Measurements from ENCODE around the gene LY6G5C.

LY6G5C gene

GRCh38 chr6:31663126-31663960 is 17.5 kb downstream of the LY6G5C start:
- no peak for DNase-seq (ENCODE audit: low read depth in 2 of 2)

GRCh38 chr6:31662124-31662723 is 18.6 kb downstream of the LY6G5C start:
- DNase-seq (ENCODE audit: low read depth in 2 of 2) = no peak

- DNase-seq (ENCODE audit: low read depth in 2 of 2) = no peak
These were observed 19.4 kb downstream of the LY6G5C start for GRCh38 chr6:31661262-31662123.

DNA sequence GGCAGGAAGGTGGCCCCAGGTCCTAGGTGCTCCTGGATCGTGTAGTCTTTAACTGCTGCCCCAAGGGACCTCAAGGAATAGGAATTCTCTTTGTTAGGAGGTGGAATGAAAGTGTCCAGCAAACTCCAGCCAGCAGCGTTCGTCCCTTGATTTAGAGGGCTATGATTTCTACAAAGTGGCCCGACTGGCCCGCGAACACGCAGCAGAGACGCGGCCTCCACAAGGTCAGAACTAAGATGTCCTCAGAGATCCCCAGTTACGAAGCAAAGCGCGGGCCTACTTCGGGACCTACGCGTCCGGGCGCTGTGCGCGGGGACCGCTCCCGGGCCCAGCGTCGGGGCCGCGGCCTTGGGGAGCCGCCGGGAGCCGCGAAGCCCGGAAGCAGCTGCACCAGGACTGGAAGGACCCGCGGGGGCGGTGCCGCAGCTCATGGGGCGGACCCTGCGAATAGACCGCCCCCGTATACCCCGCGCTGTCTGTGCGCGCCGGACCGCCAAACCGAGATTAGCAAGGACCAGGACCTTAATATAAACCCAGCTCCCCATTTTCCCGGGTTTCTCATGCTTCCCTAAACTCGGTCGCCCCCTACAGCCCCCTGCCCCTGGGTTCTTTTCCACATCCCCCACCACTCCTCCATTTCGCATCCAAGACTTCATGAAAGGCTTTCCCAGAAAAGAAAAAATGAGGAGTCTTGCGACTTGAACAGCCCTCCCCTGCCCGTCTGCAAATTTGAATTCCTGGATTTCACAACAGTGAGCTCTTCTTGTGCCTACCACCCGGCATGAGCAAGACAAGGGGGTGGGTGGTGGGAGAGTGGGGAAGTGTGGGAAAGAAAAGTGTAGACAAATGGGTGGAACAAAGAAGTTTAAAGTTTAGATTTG is 20.2 kb downstream of the LY6G5C start, which contains the start of gene C6orf47:
C6orf47 (minus strand) TSS at position 398 of the 881 bp plus-strand sequence. CDS start 831 bp downstream, outside the sequence.
- DNase-seq (ENCODE audit: low read depth in 2 of 2) = peak; percentile 48 to 76

DNA sequence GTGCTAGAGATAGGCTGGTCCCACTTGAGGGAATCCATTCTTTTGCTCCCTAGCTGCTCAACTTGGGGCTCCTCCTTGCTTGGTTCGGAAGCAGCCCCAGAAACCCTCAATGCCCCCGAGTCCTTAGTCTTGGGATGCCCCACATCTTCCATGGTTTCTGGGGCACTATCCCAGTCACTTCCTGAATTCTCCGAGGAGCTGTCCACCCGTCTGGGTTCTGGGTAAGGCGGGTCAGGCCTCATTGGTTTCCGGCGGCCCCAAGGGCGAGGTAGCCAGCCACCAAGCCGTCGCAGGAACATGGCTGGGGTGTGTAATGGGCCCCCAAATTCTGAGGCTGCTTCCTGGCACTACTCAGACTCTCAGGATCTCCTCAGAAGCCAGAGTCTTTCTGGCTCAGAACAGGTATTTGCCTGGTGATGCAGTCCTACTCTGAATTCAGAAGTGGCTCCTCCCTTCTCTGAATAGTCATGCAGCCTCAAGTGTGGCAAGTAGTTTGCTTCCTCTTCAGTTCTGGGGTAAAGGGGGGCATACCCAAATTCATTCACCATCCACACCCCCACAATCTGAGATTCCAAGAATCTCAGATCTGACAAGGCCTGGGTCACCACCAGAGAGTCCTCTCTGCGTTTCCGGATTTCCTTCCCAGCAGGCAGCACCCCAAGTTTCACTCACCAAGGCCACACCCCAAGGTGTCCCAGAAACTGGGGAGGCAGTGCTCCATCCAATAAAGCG is 21.1 kb downstream of the LY6G5C start:
- DNase-seq (ENCODE audit: low read depth in 2 of 2) = no peak

DNA sequence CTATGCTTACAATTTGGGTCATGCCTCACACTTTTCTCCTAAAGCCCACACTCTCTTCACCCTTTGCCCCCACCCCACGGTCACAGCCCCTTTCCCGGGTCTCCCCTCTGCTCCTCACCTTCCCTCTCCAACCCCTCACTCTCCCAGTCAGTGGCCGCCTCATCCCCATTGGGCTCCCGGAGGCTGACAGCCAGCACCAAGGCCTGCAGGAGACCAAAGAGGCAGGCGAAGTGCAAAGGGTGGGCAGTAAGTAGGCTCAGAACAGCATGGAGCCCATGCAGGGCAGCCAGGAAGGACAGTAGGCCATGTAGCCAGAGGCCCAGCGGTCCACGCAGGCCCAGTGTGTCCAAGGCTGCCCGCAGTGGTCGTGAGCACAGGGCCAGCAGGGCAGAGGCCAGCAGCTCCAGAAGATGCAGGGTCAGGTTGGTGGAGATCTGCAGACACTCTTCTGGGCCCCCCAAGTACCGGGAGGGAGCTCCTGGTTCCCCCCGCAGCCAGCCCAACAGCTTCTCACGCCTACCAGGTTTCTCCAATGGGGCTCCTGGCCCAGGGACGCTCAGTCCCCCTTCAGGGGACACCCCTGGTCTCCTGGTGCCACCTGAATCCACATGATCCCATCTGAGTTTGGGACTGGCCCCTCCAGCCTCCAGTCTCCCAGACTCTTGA is 21.8 kb downstream of the LY6G5C start:
- DNase-seq (ENCODE audit: low read depth in 2 of 2) = no peak

- no peak for DNase-seq (ENCODE audit: low read depth in 2 of 2)
These were observed 22.6 kb downstream of the LY6G5C start for GRCh38 chr6:31658158-31658688.

- DNase-seq (ENCODE audit: low read depth in 2 of 2) = no peak
These were observed 23.3 kb downstream of the LY6G5C start for GRCh38 chr6:31657406-31658157.

DNA sequence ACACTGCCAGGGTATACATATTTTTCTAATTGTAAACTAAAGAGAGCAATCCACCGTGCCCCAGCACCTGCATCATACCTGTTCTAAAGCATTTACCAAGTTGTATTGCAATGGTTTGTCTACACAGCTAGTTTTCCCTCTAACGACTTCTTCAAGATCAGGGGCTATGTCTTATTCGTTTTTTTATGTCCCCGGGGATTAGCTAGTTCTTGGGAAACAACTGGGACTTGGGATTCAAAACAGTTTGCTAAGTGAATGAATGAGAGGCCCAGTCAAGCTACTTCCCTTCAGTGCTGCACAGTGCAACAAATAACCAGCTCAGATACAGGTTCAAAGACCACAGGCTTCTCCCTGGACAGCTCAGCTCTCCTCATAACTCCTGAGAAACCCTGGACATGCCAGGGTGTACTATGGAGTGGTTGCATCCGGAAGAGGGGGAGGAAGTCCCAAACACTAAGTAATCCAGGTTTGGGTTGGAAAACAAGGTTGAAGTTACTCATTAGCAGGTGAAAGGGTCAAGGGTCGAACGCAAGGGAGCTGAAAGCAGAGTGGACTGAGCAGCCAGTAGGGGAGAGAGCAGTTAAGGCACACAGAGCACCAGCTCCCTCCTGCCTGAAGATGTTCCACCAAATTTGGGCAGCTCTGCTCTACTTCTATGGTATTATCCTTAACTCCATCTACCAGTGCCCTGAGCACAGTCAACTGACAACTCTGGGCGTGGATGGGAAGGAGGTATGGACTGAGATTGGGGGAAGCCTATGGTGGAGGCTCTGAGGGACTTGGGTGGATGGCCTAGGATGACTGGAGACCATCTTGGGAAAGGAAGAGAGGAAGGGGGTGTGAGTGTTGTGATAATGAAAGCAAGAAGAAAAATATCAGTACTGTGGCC is 25.3 kb downstream of the LY6G5C start, which contains the start of gene APOM:
APOM (plus strand) TSS at position 546 of the 889 bp plus-strand sequence; CDS start at position 619, 73 bp downstream.
- DNase-seq (ENCODE audit: low read depth in 2 of 2) = no peak

- DNase-seq (ENCODE audit: low read depth in 2 of 2) = no peak
These were observed 26.1 kb downstream of the LY6G5C start for GRCh38 chr6:31654574-31655348.

GRCh38 chr6:31652925-31653724 is 27.7 kb downstream of the LY6G5C start:
- DNase-seq (ENCODE audit: low read depth in 2 of 2) = peak; percentile 83 to 92

GRCh38 chr6:31651602-31652191 is 29.2 kb downstream of the LY6G5C start:
- DNase-seq (ENCODE audit: low read depth in 2 of 2) = no peak

DNA sequence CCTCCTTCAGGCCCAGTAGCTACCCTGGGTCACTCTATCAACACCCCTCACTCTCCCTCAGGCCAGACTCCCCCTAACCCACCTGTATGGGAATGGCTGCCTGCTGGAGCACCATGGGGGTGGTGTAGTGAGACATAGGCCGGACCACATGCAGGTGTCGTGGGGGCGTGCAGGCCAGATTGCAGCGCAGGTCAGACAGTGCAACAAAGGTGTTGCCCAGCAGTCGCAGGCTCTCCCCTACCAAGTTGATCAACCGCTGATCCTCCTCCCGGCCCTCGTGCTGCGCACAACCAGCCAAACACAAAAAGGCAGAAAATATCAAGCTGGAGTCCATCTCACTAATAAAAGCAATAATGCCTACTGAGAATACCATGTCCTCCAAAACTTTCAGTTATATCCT is 35.5 kb downstream of the LY6G5C start:
- no peak for DNase-seq (ENCODE audit: low read depth in 2 of 2)

DNA sequence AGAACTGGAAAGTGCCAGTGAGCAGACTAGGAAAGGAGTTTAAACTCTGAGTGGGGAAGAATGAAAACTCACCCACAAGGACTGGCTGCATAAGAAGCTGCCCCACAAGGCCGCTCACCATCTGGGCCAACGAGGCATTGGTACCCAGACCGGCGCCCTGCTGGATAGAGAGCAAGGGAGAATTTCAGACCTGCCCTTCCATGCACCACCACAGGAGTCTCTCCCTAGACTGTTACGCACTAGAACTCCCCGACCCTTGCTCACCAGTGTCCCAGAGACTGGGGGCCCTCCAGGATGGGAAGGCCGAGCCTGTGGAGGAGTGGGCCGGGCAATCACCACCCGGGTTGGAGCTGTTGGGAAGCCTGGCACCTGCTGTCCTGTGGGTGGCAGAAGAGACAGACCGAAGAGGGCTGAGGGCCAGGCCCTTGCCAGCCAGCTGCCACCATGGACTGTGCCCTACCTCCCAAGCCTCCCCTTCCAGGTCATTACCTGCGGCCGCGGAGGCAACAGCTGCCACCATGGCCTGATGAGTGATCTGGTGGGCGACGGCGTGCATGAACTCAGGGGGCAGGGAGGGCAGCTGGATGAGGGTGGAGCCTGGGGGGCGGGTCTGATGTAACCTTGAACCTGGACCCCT is 36.9 kb downstream of the LY6G5C start:
- no peak for DNase-seq (ENCODE audit: low read depth in 2 of 2)

Measured in stimulated activated CD8-positive, alpha-beta memory T cell treated with anti-CD3 and anti-CD28 coated beads, Interleukin-7, amount 100 ng/mL, for 4 hours (primary cell).